ENCODE data around the gene PFDN1.

The PFDN1 gene

GRCh38 chr5:140270008-140270407 is 32.9 kb downstream of the PFDN1 start:
- DNase-seq (ENCODE audit: insufficient read length, low spot score) = no peak
- TF ChIP-seq SPI1 (IDR thresholded peaks at IDR 0.05; ENCODE audit: low read depth, low read length) (no peak), POLR2A (IDR thresholded peaks at IDR 0.05; ENCODE audit: low read depth, low read length) (no peak), PAX5 (IDR thresholded peaks at IDR 0.05; ENCODE audit: insufficient read depth, low read length, severe bottlenecking) (no peak), POU2F2 (IDR thresholded peaks at IDR 0.05; ENCODE audit: low read depth, low read length) (no peak), POLR2AphosphoS5 (IDR thresholded peaks at IDR 0.05; ENCODE audit: low read depth, low read length) (no peak), TAF1 (IDR thresholded peaks at IDR 0.05; ENCODE audit: low read depth, low read length) (no peak)
- no peak for FAIRE-seq

DNA sequence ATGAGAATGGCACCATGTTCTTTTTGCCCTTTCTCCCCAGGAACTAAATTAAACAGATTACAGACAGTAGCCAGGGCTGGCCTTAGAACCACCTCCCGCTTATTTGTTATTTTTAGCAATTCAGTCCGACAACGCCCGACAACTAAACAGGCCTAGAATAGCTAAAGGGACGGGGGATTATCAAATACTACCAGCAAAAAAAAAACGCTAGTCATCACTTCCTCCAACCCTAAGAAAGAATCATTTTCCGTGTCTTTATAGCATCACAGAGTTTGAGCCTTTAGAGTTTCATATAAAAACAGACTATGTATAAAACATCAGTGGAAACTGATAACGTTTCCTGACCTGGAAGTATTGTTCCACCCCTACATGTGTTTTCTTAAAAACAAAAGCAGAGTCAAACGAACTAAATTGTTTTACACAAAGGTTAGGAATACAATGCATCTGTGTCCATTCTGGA is 35.3 kb downstream of the PFDN1 start:
- no peak for FAIRE-seq
- no peak for DNase-seq (ENCODE audit: insufficient read length, low spot score)
- TF ChIP-seq POU2F2 (IDR thresholded peaks at IDR 0.05; ENCODE audit: low read depth, low read length) (no peak), TAF1 (IDR thresholded peaks at IDR 0.05; ENCODE audit: low read depth, low read length) (no peak), PAX5 (IDR thresholded peaks at IDR 0.05; ENCODE audit: insufficient read depth, low read length, severe bottlenecking) (no peak), POLR2A (IDR thresholded peaks at IDR 0.05; ENCODE audit: low read depth, low read length) (no peak), POLR2AphosphoS5 (IDR thresholded peaks at IDR 0.05; ENCODE audit: low read depth, low read length) (no peak), SPI1 (IDR thresholded peaks at IDR 0.05; ENCODE audit: low read depth, low read length) (no peak)

DNA sequence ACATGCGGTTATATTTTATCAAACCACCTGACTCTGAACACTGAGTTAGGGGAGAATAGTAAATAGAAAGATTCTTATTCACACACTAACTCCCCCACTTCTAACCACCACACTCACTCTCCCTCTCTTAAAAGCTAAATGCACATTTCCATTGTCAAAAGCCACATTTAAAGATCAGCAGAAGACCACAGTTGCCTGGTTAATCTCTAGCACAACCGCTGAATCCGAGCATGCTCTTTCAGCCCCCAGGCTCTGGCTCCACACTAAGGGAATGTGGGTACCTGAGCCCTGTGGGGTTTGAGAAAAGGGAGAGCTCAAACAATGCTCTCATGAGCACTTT is 35.7 kb downstream of the PFDN1 start:
- DNase-seq (ENCODE audit: insufficient read length, low spot score) = no peak
- no peak for TF ChIP-seq SPI1 (IDR thresholded peaks at IDR 0.05; ENCODE audit: low read depth, low read length)
- TF ChIP-seq POLR2AphosphoS5 (IDR thresholded peaks at IDR 0.05; ENCODE audit: low read depth, low read length) = no peak
- no peak for TF ChIP-seq TAF1 (IDR thresholded peaks at IDR 0.05; ENCODE audit: low read depth, low read length)
- TF ChIP-seq POLR2A (IDR thresholded peaks at IDR 0.05; ENCODE audit: low read depth, low read length) = no peak
- TF ChIP-seq PAX5 (IDR thresholded peaks at IDR 0.05; ENCODE audit: insufficient read depth, low read length, severe bottlenecking) = no peak
- TF ChIP-seq POU2F2 (IDR thresholded peaks at IDR 0.05; ENCODE audit: low read depth, low read length) = no peak
- no peak for FAIRE-seq

- no peak for DNase-seq (ENCODE audit: insufficient read length, low spot score)
- no peak for TF ChIP-seq TAF1 (IDR thresholded peaks at IDR 0.05; ENCODE audit: low read depth, low read length)
- TF ChIP-seq PAX5 (IDR thresholded peaks at IDR 0.05; ENCODE audit: insufficient read depth, low read length, severe bottlenecking) = no peak
- TF ChIP-seq SPI1 (IDR thresholded peaks at IDR 0.05; ENCODE audit: low read depth, low read length) = no peak
- TF ChIP-seq POLR2A (IDR thresholded peaks at IDR 0.05; ENCODE audit: low read depth, low read length) = no peak
- no peak for TF ChIP-seq POU2F2 (IDR thresholded peaks at IDR 0.05; ENCODE audit: low read depth, low read length)
- TF ChIP-seq POLR2AphosphoS5 (IDR thresholded peaks at IDR 0.05; ENCODE audit: low read depth, low read length) = no peak
- peak; percentile 95 for FAIRE-seq
These were observed 36.3 kb downstream of the PFDN1 start for GRCh38 chr5:140266471-140267200.

GRCh38 chr5:140265845-140266244 is 37.1 kb downstream of the PFDN1 start:
- no peak for FAIRE-seq
- no peak for DNase-seq (ENCODE audit: insufficient read length, low spot score)
- TF ChIP-seq POU2F2 (IDR thresholded peaks at IDR 0.05; ENCODE audit: low read depth, low read length) (no peak), SPI1 (IDR thresholded peaks at IDR 0.05; ENCODE audit: low read depth, low read length) (no peak), POLR2A (IDR thresholded peaks at IDR 0.05; ENCODE audit: low read depth, low read length) (no peak), PAX5 (IDR thresholded peaks at IDR 0.05; ENCODE audit: insufficient read depth, low read length, severe bottlenecking) (no peak), TAF1 (IDR thresholded peaks at IDR 0.05; ENCODE audit: low read depth, low read length) (no peak), POLR2AphosphoS5 (IDR thresholded peaks at IDR 0.05; ENCODE audit: low read depth, low read length) (no peak)

DNA sequence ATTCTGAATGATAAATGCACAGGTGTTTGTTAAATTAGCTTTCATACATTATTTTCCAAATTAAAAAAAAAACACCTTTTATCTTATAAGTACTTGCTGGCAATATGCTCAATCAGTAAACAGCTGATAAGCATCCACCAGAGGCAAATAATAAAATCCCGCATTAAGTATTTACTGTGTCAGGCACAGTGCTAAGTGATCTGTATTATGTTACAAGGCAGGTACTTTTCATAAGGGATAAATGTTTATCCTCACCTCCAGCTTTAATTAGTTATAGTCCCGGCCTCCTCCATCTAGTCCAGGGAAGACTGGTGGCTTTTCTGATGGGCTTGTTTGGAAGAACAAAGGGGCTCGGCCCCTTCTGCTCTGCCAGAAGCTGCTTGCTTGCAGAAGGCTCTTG is 40.1 kb downstream of the PFDN1 start:
- FAIRE-seq (no peak), DNase-seq (ENCODE audit: insufficient read length, low spot score) (no peak)

DNA sequence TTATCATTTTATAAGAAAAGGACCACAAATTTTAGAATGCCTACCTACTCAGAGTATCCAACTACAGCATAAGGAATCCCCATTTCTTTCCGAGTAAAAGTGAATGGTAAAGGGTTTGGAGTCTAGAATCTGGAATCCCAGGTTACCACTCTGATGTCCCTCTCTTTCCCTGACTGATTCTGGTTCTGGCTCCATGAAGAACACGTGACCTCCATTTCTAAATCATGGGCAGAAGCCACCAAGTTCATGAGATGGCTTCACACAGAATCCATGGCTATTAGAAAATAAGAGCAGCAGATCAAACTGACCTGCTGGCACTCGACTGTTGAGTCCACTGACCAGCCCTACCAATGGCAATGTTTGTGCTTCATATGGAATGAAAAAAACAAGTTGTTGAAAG is 40.7 kb downstream of the PFDN1 start:
- DNase-seq (ENCODE audit: insufficient read length, low spot score) (no peak), FAIRE-seq (no peak)
- TF ChIP-seq POU2F2 (IDR thresholded peaks at IDR 0.05; ENCODE audit: low read depth, low read length) = no peak
- TF ChIP-seq POLR2A (IDR thresholded peaks at IDR 0.05; ENCODE audit: low read depth, low read length) = no peak
- no peak for TF ChIP-seq POLR2AphosphoS5 (IDR thresholded peaks at IDR 0.05; ENCODE audit: low read depth, low read length)
- no peak for TF ChIP-seq PAX5 (IDR thresholded peaks at IDR 0.05; ENCODE audit: insufficient read depth, low read length, severe bottlenecking)
- no peak for TF ChIP-seq TAF1 (IDR thresholded peaks at IDR 0.05; ENCODE audit: low read depth, low read length)
- TF ChIP-seq SPI1 (IDR thresholded peaks at IDR 0.05; ENCODE audit: low read depth, low read length) = no peak

More for the DNA sequence above, 40.1 kb downstream of the PFDN1 start:
- TF ChIP-seq POLR2A (IDR thresholded peaks at IDR 0.05; ENCODE audit: low read depth, low read length) (no peak), TAF1 (IDR thresholded peaks at IDR 0.05; ENCODE audit: low read depth, low read length) (no peak), SPI1 (IDR thresholded peaks at IDR 0.05; ENCODE audit: low read depth, low read length) (no peak), PAX5 (IDR thresholded peaks at IDR 0.05; ENCODE audit: insufficient read depth, low read length, severe bottlenecking) (no peak), POLR2AphosphoS5 (IDR thresholded peaks at IDR 0.05; ENCODE audit: low read depth, low read length) (no peak), POU2F2 (IDR thresholded peaks at IDR 0.05; ENCODE audit: low read depth, low read length) (no peak)

DNA sequence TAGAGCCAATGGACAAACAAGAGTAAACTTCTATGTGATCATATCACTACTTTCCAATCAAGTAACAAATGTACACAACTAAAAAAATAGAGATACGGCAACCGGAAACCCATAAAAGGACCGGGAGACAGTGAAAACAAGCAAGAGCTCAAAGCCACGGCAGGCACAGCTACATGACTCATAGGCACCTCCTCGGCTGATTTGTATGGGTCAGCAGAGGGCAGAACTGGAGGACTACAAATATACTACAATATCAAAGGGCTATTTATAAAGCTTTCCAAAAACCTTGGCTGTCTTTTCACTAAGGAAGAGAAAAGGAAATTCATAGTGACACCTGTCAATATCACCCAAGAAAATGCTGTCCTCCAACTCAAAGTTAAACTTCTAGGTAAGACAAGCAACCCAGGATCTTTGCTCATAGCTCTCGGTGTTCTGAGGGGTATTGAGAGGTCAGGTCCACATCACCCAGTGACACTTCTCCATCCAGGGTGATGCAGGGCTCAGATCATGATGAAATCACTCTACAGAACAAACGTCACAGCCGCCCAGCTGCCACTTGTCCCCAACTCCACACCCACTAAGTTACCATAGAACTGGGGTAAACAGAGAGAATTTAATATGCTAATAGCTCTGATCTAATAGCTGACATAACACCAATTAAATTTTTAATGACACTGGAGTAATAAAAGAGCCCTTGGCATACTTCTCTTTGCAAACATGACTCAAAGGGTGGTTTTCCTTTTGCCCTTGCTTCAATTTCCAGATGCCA is 41.3 kb downstream of the PFDN1 start:
- no peak for DNase-seq (ENCODE audit: insufficient read length, low spot score)
- TF ChIP-seq SPI1 (IDR thresholded peaks at IDR 0.05; ENCODE audit: low read depth, low read length) (no peak), POLR2AphosphoS5 (IDR thresholded peaks at IDR 0.05; ENCODE audit: low read depth, low read length) (no peak), TAF1 (IDR thresholded peaks at IDR 0.05; ENCODE audit: low read depth, low read length) (no peak), POLR2A (IDR thresholded peaks at IDR 0.05; ENCODE audit: low read depth, low read length) (no peak), PAX5 (IDR thresholded peaks at IDR 0.05; ENCODE audit: insufficient read depth, low read length, severe bottlenecking) (no peak), POU2F2 (IDR thresholded peaks at IDR 0.05; ENCODE audit: low read depth, low read length) (no peak)
- FAIRE-seq = no peak

DNA sequence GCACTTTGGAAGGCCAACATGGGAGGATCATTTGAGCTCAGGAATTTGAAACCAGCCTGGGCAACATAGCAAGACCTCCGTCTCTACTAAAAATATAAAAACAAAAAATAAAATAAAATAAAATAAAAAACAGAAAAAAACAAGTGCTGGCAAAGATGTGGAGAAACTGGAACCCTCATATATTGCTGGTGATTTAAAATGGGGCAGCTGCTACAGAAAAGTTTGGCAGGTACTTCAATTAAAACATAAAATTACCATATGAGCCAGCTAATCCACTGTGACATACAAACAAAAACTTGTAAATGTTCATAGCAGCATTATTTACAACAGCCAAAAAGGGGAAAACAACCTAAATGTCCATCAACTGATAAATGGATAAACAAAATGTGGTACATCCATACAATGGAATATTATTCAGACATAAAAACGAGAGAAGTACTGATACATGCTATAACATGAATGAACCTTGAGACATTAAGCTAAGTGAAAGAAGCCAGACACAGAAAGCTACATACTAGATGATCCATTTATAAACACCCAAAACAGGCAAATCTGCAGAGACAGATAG is 42.7 kb downstream of the PFDN1 start:
- TF ChIP-seq POLR2A (IDR thresholded peaks at IDR 0.05; ENCODE audit: low read depth, low read length) = no peak
- TF ChIP-seq TAF1 (IDR thresholded peaks at IDR 0.05; ENCODE audit: low read depth, low read length) = no peak
- TF ChIP-seq SPI1 (IDR thresholded peaks at IDR 0.05; ENCODE audit: low read depth, low read length) = no peak
- no peak for TF ChIP-seq POU2F2 (IDR thresholded peaks at IDR 0.05; ENCODE audit: low read depth, low read length)
- TF ChIP-seq PAX5 (IDR thresholded peaks at IDR 0.05; ENCODE audit: insufficient read depth, low read length, severe bottlenecking) = no peak
- TF ChIP-seq POLR2AphosphoS5 (IDR thresholded peaks at IDR 0.05; ENCODE audit: low read depth, low read length) = no peak
- DNase-seq (ENCODE audit: insufficient read length, low spot score) = no peak
- FAIRE-seq = peak; percentile 13

Measured in GM12891 (cell line).